ENCODE results near the gene OR7D2. TPM values are rescaled to one million over a fixed set of nuclear protein-coding genes. Genes with fewer than 3 reads are reported as not detected.
A peak's percentile ranks its signal among the peaks of the same experiment; 100 is the strongest.
"Not testable (repeated sequence)": the region's sequence is repeated elsewhere in the genome, so short reads cannot be mapped to it uniquely, and the experiment has no call there.

OR7D2 gene
- total RNA-seq: not detected
- long read RNA-seq: 0 reads

- DNase-seq (ENCODE audit: low spot score): no peak
These were observed at the start of gene OR7D2 for GRCh38 chr19:9178901-9179300. Gene OR7D2, plus strand, starts transcription at chr19:9178979. Its CDS starts 6,803 bp downstream, at chr19:9185782.

GRCh38 chr19:9130965-9131364 lies 47.8 kb upstream of the OR7D2 start:
- DNase-seq (ENCODE audit: low spot score): no peak

GRCh38 chr19:9132422-9132821 lies 46.4 kb upstream of the OR7D2 start:
- peak; percentile 6 for DNase-seq (ENCODE audit: low spot score)

GRCh38 chr19:9139609-9140158 lies 39.1 kb upstream of the OR7D2 start:
- DNase-seq (ENCODE audit: low spot score): no peak

GRCh38 chr19:9140159-9140874 lies 38.5 kb upstream of the OR7D2 start, which contains the start of gene ZNF317:
Gene ZNF317, plus strand, starts transcription at chr19:9140397. Its CDS starts 15,620 bp downstream, at chr19:9156017.
- DNase-seq (ENCODE audit: low spot score): peak; percentile 95

GRCh38 chr19:9144920-9145319 lies 33.9 kb upstream of the OR7D2 start:
- DNase-seq (ENCODE audit: low spot score): no peak

GRCh38 chr19:9146882-9147281 lies 31.9 kb upstream of the OR7D2 start:
- DNase-seq (ENCODE audit: low spot score): peak; percentile 18

- no peak for DNase-seq (ENCODE audit: low spot score)
These were observed 30.1 kb upstream of the OR7D2 start for GRCh38 chr19:9148697-9149096.

GRCh38 chr19:9149997-9150396 lies 28.8 kb upstream of the OR7D2 start:
- peak; percentile 39 for DNase-seq (ENCODE audit: low spot score)

GRCh38 chr19:9150650-9151049 lies 28.1 kb upstream of the OR7D2 start:
- DNase-seq (ENCODE audit: low spot score): peak; percentile 84

GRCh38 chr19:9151367-9151766 lies 27.4 kb upstream of the OR7D2 start:
- peak; percentile 28 for DNase-seq (ENCODE audit: low spot score)

GRCh38 chr19:9155591-9155990 lies 23.2 kb upstream of the OR7D2 start:
- DNase-seq (ENCODE audit: low spot score): no peak

GRCh38 chr19:9156304-9156703 lies 22.5 kb upstream of the OR7D2 start:
- DNase-seq (ENCODE audit: low spot score): peak; percentile 11

GRCh38 chr19:9159891-9160290 lies 18.9 kb upstream of the OR7D2 start:
- no peak for DNase-seq (ENCODE audit: low spot score)

- no peak for DNase-seq (ENCODE audit: low spot score)
These were observed 17.4 kb upstream of the OR7D2 start for GRCh38 chr19:9161427-9161826.

GRCh38 chr19:9165261-9165660 lies 13.5 kb upstream of the OR7D2 start:
- no peak for DNase-seq (ENCODE audit: low spot score)

GRCh38 chr19:9166846-9167245 lies 11.9 kb upstream of the OR7D2 start:
- no peak for DNase-seq (ENCODE audit: low spot score)

GRCh38 chr19:9171393-9171991 lies 7.3 kb upstream of the OR7D2 start:
- DNase-seq (ENCODE audit: low spot score): no peak

- no peak for DNase-seq (ENCODE audit: low spot score)
These were observed 3.5 kb upstream of the OR7D2 start for GRCh38 chr19:9175326-9175725.

- no peak for DNase-seq (ENCODE audit: low spot score)
These were observed 4.2 kb downstream of the OR7D2 start for GRCh38 chr19:9183000-9183399.

GRCh38 chr19:9187191-9187590 lies 8.4 kb downstream of the OR7D2 start:
- no peak for DNase-seq (ENCODE audit: low spot score)

GRCh38 chr19:9189535-9189934 lies 10.8 kb downstream of the OR7D2 start:
- no peak for DNase-seq (ENCODE audit: low spot score)

- DNase-seq (ENCODE audit: low spot score): not testable (repeated sequence)
These were observed 19.3 kb downstream of the OR7D2 start for GRCh38 chr19:9198044-9198443.
